ENCODE data around the gene PCSK2.

DNA sequence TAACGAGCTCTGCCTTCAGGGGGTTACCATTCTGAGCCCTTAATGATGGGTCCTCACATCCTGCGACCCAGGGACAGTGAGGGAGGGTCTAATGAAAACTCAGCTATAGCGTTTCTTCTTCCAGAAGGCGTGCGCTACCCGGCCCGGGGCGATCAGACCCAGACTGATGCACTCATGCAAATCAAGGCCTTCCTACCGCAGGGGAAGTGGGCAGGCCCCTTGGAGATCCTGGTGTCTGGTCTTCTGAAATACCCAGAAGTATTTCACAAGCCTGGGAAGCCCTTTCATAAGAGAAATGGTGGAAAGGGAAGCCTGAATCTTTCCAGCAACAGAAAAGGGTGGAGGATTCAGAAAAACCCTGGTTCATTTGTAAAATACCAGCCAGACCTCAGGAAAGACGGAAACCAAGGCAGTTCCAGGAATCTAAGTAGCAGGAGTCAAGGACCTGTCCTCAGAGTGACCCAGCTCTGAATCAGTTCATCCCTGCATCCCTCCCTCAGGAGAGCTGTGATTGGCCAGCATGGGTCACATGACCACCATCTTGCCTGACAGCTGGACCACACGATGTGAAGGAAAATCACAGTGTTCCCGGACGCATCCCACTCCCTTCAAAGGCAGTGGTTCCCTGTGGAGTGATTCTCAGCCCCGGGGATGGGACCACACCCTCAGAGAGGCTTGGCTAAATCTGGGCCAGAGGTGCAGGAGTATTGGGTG lies 291.7 kb downstream of the PCSK2 start:
- TF ChIP-seq POLR2AphosphoS5 (IDR thresholded peaks at IDR 0.05) (no peak), EP300 (conservative IDR thresholded peaks at IDR 0.05; ENCODE audit: poor library complexity, severe bottlenecking) (no peak), MXI1 (conservative IDR thresholded peaks at IDR 0.05; ENCODE audit: poor library complexity, severe bottlenecking) (no peak), RAD21 (conservative IDR thresholded peaks at IDR 0.05) (no peak), REST (IDR thresholded peaks at IDR 0.05; ENCODE audit: borderline replicate concordance) (no peak), TAF1 (IDR thresholded peaks at IDR 0.05; ENCODE audit: low read depth) (no peak), EZH2 (IDR thresholded peaks at IDR 0.05; ENCODE audit: borderline replicate concordance, insufficient read depth, low read length, poor library complexity, severe bottlenecking) (no peak), SMC3 (conservative IDR thresholded peaks at IDR 0.05; ENCODE audit: poor library complexity) (no peak)
- TF ChIP-seq, protein P1, sequence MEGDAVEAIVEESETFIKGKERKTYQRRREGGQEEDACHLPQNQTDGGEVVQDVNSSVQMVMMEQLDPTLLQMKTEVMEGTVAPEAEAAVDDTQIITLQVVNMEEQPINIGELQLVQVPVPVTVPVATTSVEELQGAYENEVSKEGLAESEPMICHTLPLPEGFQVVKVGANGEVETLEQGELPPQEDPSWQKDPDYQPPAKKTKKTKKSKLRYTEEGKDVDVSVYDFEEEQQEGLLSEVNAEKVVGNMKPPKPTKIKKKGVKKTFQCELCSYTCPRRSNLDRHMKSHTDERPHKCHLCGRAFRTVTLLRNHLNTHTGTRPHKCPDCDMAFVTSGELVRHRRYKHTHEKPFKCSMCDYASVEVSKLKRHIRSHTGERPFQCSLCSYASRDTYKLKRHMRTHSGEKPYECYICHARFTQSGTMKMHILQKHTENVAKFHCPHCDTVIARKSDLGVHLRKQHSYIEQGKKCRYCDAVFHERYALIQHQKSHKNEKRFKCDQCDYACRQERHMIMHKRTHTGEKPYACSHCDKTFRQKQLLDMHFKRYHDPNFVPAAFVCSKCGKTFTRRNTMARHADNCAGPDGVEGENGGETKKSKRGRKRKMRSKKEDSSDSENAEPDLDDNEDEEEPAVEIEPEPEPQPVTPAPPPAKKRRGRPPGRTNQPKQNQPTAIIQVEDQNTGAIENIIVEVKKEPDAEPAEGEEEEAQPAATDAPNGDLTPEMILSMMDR (IDR thresholded peaks at IDR 0.05; ENCODE audit: poor library complexity, severe bottlenecking) = no peak
